Globus pallidus (tissue), 1 donor: ENCODE results near the gene LIMA1.
"Not testable (repeated sequence)": the region's sequence is repeated elsewhere in the genome, so short reads cannot be mapped to it uniquely, and the experiment has no call there.

Source experiments
- DNase-seq: peaks from one replicate; pipeline ENCODE4 v3.0.0-alpha.2; 2015; ENCODE audit warnings: low spot score

LIMA1 gene

GRCh38 chr12:50283229-50283923, at the start of gene LIMA1:
Gene LIMA1 (minus strand): TSS chr12:50283520. CDS start chr12:50248751, 34,769 bp downstream.
- peak; percentile 84 for DNase-seq

- DNase-seq = no peak
Observed at GRCh38 chr12:50331745-50332144, 48.4 kb upstream of the LIMA1 start.

- DNase-seq = not testable (repeated sequence)
Observed at GRCh38 chr12:50328664-50329063, 45.3 kb upstream of the LIMA1 start.

GRCh38 chr12:50326590-50327284, 43.4 kb upstream of the LIMA1 start:
- DNase-seq = no peak

GRCh38 chr12:50325890-50326391, 42.6 kb upstream of the LIMA1 start:
- DNase-seq = no peak

GRCh38 chr12:50324770-50325169, 41.5 kb upstream of the LIMA1 start:
- DNase-seq = not testable (repeated sequence)

- DNase-seq = not testable (repeated sequence)
Observed at GRCh38 chr12:50324077-50324476, 40.8 kb upstream of the LIMA1 start.

GRCh38 chr12:50322206-50322605, 38.9 kb upstream of the LIMA1 start:
- DNase-seq = no peak

GRCh38 chr12:50317203-50317602, 33.9 kb upstream of the LIMA1 start:
- DNase-seq = no peak

- no peak for DNase-seq
Observed at GRCh38 chr12:50315803-50316202, 32.5 kb upstream of the LIMA1 start.

- DNase-seq = peak; percentile 1
Observed at GRCh38 chr12:50314636-50315312, 31.5 kb upstream of the LIMA1 start.

GRCh38 chr12:50313971-50314370, 30.7 kb upstream of the LIMA1 start:
- not testable (repeated sequence) for DNase-seq

- DNase-seq = no peak
Observed at GRCh38 chr12:50313256-50313931, 30.1 kb upstream of the LIMA1 start.

GRCh38 chr12:50311858-50312609, 28.7 kb upstream of the LIMA1 start:
- DNase-seq = not testable (repeated sequence)

- DNase-seq = no peak
Observed at GRCh38 chr12:50309950-50310349, 26.6 kb upstream of the LIMA1 start.

- no peak for DNase-seq
Observed at GRCh38 chr12:50302686-50303085, 19.4 kb upstream of the LIMA1 start.

GRCh38 chr12:50297996-50298395, 14.7 kb upstream of the LIMA1 start:
- DNase-seq = no peak

GRCh38 chr12:50297027-50297426, 13.7 kb upstream of the LIMA1 start:
- no peak for DNase-seq

- no peak for DNase-seq
Observed at GRCh38 chr12:50296554-50296953, 13.2 kb upstream of the LIMA1 start.

- DNase-seq = no peak
Observed at GRCh38 chr12:50291377-50291776, 8.1 kb upstream of the LIMA1 start.

GRCh38 chr12:50290692-50291091, 7.4 kb upstream of the LIMA1 start:
- DNase-seq = not testable (repeated sequence)
